Endodermal cell (in vitro differentiated cells): Measurements from ENCODE around the gene UBASH3B. TPM values are rescaled to one million over a fixed set of nuclear protein-coding genes. Genes with fewer than 3 reads are reported as not detected.

ENCODE experiments used
- DNase-seq: peaks from one replicate; pipeline ENCODE4 v3.0.0-alpha.2; 2017
- H3K27ac ChIP-seq: 2 replicates; pipeline ENCODE4 v1.5.1; 2013; ENCODE audit warnings: mild to moderate bottlenecking, low read depth, low read length, moderate library complexity
- H3K27me3 ChIP-seq: 2 replicates; pipeline ENCODE4 v1.6.1; 2013; ENCODE audit warnings: mild to moderate bottlenecking, low read length, moderate library complexity; ENCODE audit not compliant: insufficient read depth, control insufficient read depth, poor library complexity, severe bottlenecking
- H3K36me3 ChIP-seq: 2 replicates; pipeline ENCODE4 v1.7.0; 2013; ENCODE audit warnings: mild to moderate bottlenecking, low read length, moderate library complexity; ENCODE audit not compliant: control insufficient read depth, insufficient read depth
- H3K4me1 ChIP-seq: one replicate; pipeline ENCODE4 v1.7.0; 2013; ENCODE audit warnings: low read length; ENCODE audit not compliant: control insufficient read depth, insufficient read depth
- H3K4me3 ChIP-seq: 2 replicates; pipeline ENCODE4 v1.5.1; 2013; ENCODE audit warnings: mild to moderate bottlenecking, low read length, moderate library complexity
- H3K9ac ChIP-seq: 2 replicates; pipeline ENCODE4 v1.6.1; 2013; ENCODE audit warnings: mild to moderate bottlenecking, low read length, moderate library complexity; ENCODE audit not compliant: poor library complexity, severe bottlenecking; ENCODE audit errors: extremely low read depth
- H3K9me3 ChIP-seq: 2 replicates; pipeline ENCODE4 v1.6.1; 2013; ENCODE audit warnings: mild to moderate bottlenecking, low read length, moderate library complexity; ENCODE audit not compliant: control insufficient read depth
- H3K27ac Mint-ChIP-seq: 2 replicates; pipeline ENCODE4 v1.8.0; 2020; ENCODE audit warnings: mixed read lengths
- H3K27me3 Mint-ChIP-seq: 2 replicates; pipeline ENCODE4 v1.8.0; 2021; ENCODE audit warnings: mild to moderate bottlenecking, mixed read lengths; ENCODE audit not compliant: insufficient read depth
- H3K36me3 Mint-ChIP-seq: 2 replicates; pipeline ENCODE4 v1.8.0; 2020; ENCODE audit warnings: low read depth, mixed read lengths
- H3K4me1 Mint-ChIP-seq: 2 replicates; pipeline ENCODE4 v1.8.0; 2020; ENCODE audit warnings: mixed read lengths
- H3K4me3 Mint-ChIP-seq: 2 replicates; pipeline ENCODE4 v1.8.0; 2020; ENCODE audit warnings: mild to moderate bottlenecking, moderate library complexity, mixed read lengths
- H3K9me3 Mint-ChIP-seq: 2 replicates; pipeline ENCODE4 v1.8.0; 2020; ENCODE audit warnings: mild to moderate bottlenecking, mixed read lengths
- WGBS, 2 experiments: methylation state at CpG; one replicate each; pipeline versions ENCODE4 v1.1.5 to v1.1.7; 2013; ENCODE audit warnings: missing lambda C conversion rate in 2 of 2, mixed read lengths in 1 of 2; ENCODE audit not compliant: insufficient coverage in 1 of 2, insufficient read length in 1 of 2; 5-methylcytosine and 5-hydroxymethylcytosine counted together
- total RNA-seq, 2 donors: library from RNA; stranded (reverse); fragmentation: NEBNext Ultra II Directional in 1 of 2; extraction: Animal tissue kit (Norgen Biotek cat#: 25700) in 1 of 2; gene quantifications; 2 replicates in 1 of 2; 3 replicates in 1 of 2; pipeline ENCODE4 v1.2.1, GENCODE V29; 2021
- TF ChIP-seq, protein P1 (sequence below): fragments of 200-600 bp; sonication (generic); conservative IDR thresholded peaks from 2 replicates; pipeline ENCODE4 v1.5.0; 2021; ENCODE audit warnings: antibody characterized with exemption, mild to moderate bottlenecking

UBASH3B gene
- total RNA-seq, 2 donors from 2014 or later: 6.0 to 9.0 TPM

DNA sequence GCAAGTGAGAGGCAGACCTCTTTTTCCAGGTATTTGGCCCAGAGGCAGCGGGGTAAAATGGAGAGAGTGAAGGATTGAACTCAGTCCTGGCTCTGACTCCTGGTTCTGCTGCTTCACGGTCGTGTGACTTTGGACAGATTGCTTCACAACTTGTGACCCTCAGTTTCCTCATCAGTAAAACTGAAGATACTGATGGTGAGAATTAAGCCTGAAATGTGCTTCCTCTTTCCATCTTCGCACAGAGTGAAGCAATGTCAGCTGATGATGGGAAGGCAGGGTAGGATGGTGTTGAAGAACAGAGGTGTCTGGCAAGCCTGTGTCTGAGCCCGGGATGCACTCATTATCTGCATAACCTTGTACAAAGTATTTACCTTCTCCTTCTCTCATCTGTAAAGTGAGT is 59.0 kb downstream of the UBASH3B start:
- no peaks in the 10 kb centered on the region for H3K9me3 ChIP-seq
- no peaks in the 10 kb centered on the region for H3K36me3 ChIP-seq
- Mint-ChIP-seq H3K4me3 (no peak overlapping the region), H3K4me1 (peaks cover 16% of the 10 kb centered on the region), H3K9me3 (no peaks in the 10 kb centered on the region), H3K27me3 (peaks cover 15% of the 10 kb centered on the region), H3K27ac (no peak overlapping the region), H3K36me3 (no peaks in the 10 kb centered on the region)
- WGBS, 2 experiments: 88 to 92% methylated on average over 2 to 5 of the region's 5 CpGs
- no peak overlapping the region for H3K4me3 ChIP-seq
- H3K4me1 ChIP-seq: peaks cover 4% of the 10 kb centered on the region
- DNase-seq: no peak
- no peak overlapping the region for H3K9ac ChIP-seq
- TF ChIP-seq, protein P1, sequence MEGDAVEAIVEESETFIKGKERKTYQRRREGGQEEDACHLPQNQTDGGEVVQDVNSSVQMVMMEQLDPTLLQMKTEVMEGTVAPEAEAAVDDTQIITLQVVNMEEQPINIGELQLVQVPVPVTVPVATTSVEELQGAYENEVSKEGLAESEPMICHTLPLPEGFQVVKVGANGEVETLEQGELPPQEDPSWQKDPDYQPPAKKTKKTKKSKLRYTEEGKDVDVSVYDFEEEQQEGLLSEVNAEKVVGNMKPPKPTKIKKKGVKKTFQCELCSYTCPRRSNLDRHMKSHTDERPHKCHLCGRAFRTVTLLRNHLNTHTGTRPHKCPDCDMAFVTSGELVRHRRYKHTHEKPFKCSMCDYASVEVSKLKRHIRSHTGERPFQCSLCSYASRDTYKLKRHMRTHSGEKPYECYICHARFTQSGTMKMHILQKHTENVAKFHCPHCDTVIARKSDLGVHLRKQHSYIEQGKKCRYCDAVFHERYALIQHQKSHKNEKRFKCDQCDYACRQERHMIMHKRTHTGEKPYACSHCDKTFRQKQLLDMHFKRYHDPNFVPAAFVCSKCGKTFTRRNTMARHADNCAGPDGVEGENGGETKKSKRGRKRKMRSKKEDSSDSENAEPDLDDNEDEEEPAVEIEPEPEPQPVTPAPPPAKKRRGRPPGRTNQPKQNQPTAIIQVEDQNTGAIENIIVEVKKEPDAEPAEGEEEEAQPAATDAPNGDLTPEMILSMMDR: no peak
- H3K27me3 ChIP-seq: no peaks in the 10 kb centered on the region
- H3K27ac ChIP-seq: no peak overlapping the region

DNA sequence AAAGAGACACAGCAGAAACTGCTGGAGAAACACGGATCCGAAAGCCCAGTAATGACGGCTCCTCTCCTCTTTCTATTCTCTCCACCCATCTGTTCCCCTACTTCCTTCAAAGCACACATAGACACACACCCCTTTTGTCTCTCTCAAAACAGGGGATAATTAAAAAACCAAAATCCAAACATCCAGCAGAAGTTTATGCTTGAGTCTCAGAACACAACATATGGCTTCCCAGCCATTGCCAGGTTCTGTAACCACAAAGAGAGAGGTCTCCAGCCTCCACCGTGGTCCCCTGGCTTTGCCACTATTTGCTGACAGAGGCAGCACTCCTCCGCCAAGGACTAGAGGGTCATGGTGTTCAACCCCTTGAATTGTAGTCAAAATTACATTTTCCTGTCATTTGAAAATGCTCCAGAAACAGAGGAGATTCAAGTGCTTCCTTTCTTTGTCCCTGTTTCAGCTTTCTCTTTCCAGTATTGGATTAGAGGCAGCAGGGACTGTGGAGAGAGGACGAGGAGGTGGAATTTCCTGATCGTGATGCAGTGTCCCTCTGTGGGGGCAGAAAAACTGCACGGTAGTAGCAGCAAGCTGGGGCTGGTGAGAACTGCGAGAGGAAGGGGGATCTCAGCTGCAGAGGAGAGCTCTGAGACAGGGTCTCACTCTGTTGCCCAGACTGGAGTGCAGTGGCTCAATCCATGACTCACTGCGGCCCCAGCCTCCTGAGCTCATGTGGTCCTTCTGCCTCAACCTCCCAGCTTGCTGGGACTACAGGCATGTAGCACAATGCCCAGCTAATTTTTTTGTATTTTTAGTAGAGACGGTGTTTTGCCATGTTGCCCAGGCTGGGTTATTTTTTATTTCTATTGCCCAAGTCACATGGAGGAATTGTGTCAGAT is 60.3 kb downstream of the UBASH3B start:
- Mint-ChIP-seq H3K4me3 (no peak overlapping the region), H3K27me3 (peaks cover 15% of the 10 kb centered on the region), H3K4me1 (peaks cover 14% of the 10 kb centered on the region), H3K9me3 (no peaks in the 10 kb centered on the region), H3K36me3 (no peaks in the 10 kb centered on the region), H3K27ac (no peak overlapping the region)
- TF ChIP-seq, protein P1: no peak
- Histone ChIP-seq H3K9ac (no peak overlapping the region), H3K9me3 (no peaks in the 10 kb centered on the region), H3K4me1 (no peaks in the 10 kb centered on the region), H3K27ac (no peak overlapping the region), H3K4me3 (no peak overlapping the region), H3K36me3 (no peaks in the 10 kb centered on the region), H3K27me3 (no peaks in the 10 kb centered on the region)
- no peak for DNase-seq
- WGBS, 2 experiments: 91 to 93% methylated on average over 6 to 11 of the region's 11 CpGs

DNA sequence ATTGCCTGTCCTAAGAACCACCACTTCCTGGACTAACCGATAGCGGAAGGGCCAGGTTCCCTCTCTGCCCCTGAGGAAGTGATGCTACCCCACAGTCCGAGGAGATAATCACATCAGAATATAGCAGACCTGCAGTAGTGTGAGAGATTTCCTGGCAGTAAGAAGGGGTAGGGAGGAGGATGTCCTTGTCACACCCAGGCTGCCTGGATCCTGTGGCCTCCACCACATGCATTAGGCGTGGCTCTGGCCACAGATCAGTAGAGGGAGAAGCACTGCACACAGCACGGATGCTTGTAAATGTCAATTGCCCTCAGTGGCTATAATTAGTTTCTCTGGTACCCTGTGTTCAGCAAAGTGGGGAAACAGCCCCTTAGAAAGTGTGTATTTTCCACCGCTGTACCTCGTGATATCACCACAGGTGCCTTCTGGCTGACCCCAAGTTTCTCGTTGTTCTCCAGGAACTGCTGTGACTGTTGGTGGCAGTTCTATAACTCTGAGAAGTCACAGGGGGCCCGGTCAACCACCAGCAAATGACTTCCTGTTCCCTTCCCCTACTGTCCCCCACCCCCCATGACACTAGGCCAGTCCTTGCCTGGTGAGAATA is 61.8 kb downstream of the UBASH3B start:
- Mint-ChIP-seq H3K36me3 (no peaks in the 10 kb centered on the region), H3K27me3 (peaks cover 13% of the 10 kb centered on the region), H3K4me3 (no peak overlapping the region), H3K27ac (no peak overlapping the region), H3K4me1 (peaks cover 14% of the 10 kb centered on the region), H3K9me3 (no peaks in the 10 kb centered on the region)
- 90 to 92% methylated on average over 4 to 9 of the region's 9 CpGs for WGBS, 2 experiments
- Histone ChIP-seq H3K27ac (no peak overlapping the region), H3K4me1 (peaks cover 5% of the 10 kb centered on the region), H3K9ac (no peak overlapping the region), H3K4me3 (no peak overlapping the region), H3K9me3 (no peaks in the 10 kb centered on the region), H3K36me3 (no peaks in the 10 kb centered on the region), H3K27me3 (no peaks in the 10 kb centered on the region)
- TF ChIP-seq, protein P1: no peak
- no peak for DNase-seq
